Neural cell (in vitro differentiated cells): ENCODE results near the gene SLC19A1. TPM values are rescaled to one million over a fixed set of nuclear protein-coding genes. Genes with fewer than 3 reads are reported as not detected.

ENCODE experiments used
- H2AFZ ChIP-seq: fragments of 200-600, 300-800 bp; sonication (generic), shearing (Covaris generic); 2 replicates; pipeline ENCODE4 v1.6.0; 2014; ENCODE audit warnings: low read depth, mild to moderate bottlenecking, antibody characterized with exemption, low read length, moderate library complexity
- H3F3A ChIP-seq: fragments of 200-600 bp; shearing (Covaris generic); 2 replicates; pipeline ENCODE4 v1.6.1; 2016; ENCODE audit warnings: mild to moderate bottlenecking, moderate library complexity, mixed read lengths, antibody characterized with exemption, low read length; ENCODE audit not compliant: insufficient read depth, poor library complexity, severe bottlenecking
- H3K27ac ChIP-seq: fragments of 200-600, 300-800 bp; sonication (generic), shearing (Covaris generic); 2 replicates; pipeline ENCODE4 v1.5.1; 2014; ENCODE audit warnings: mild to moderate bottlenecking, low read length, moderate library complexity
- H3K27me3 ChIP-seq: fragments of 300-800, 200-600 bp; sonication (generic), shearing (Covaris generic); 2 replicates; pipeline ENCODE4 v1.6.0; 2014; ENCODE audit warnings: mild to moderate bottlenecking, low read depth, low read length, moderate library complexity; ENCODE audit not compliant: insufficient read depth
- H3K36me3 ChIP-seq: fragments of 300-800, 200-600 bp; sonication (generic), shearing (Covaris generic); 2 replicates; pipeline ENCODE4 v1.5.1; 2014; ENCODE audit warnings: mild to moderate bottlenecking, antibody characterized with exemption, low read length, moderate library complexity; ENCODE audit not compliant: insufficient read depth
- H3K4me2 ChIP-seq: fragments of 300-800, 200-600 bp; sonication (generic), shearing (Covaris generic); 2 replicates; pipeline ENCODE4 v1.6.0; 2014; ENCODE audit warnings: mild to moderate bottlenecking, low read length
- H3K4me3 ChIP-seq: fragments of 300-800, 200-600 bp; sonication (generic), shearing (Covaris generic); 2 replicates; pipeline ENCODE4 v1.5.1; 2014; ENCODE audit warnings: mild to moderate bottlenecking, low read length, moderate library complexity
- H3K79me2 ChIP-seq: fragments of 200-600 bp; shearing (Covaris generic); replicated peaks from 2 replicates; pipeline ENCODE4 v1.6.0; 2014; ENCODE audit warnings: mild to moderate bottlenecking, low read length, moderate library complexity; ENCODE audit not compliant: insufficient read depth
- H3K9ac ChIP-seq: fragments of 300-800, 200-600 bp; sonication (generic), shearing (Covaris generic); 2 replicates; pipeline ENCODE4 v1.6.1; 2016; ENCODE audit warnings: mild to moderate bottlenecking, low read length, mixed read lengths
- H3K9me2 ChIP-seq: fragments of 200-600 bp; shearing (Covaris generic); 2 replicates; pipeline ENCODE4 v1.6.1; 2016; ENCODE audit warnings: mild to moderate bottlenecking, low read length, mixed read lengths; ENCODE audit not compliant: insufficient read depth
- H3K9me3 ChIP-seq: fragments of 200-600, 300-800 bp; sonication (generic), shearing (Covaris generic); 2 replicates; pipeline ENCODE4 v1.6.1; 2016; ENCODE audit warnings: mild to moderate bottlenecking, mixed run types, low read length, moderate library complexity, mixed read lengths
- H4K20me1 ChIP-seq: fragments of 200-600 bp; shearing (Covaris generic); 2 replicates; pipeline ENCODE4 v1.6.1; 2016; ENCODE audit warnings: mild to moderate bottlenecking, mixed run types; ENCODE audit not compliant: insufficient read depth
- CTCF ChIP-seq: fragments of 450-650 bp; IDR thresholded peaks from 2 replicates; pipeline ENCODE4 v1.5.1; 2014; ENCODE audit warnings: antibody characterized with exemption, mild to moderate bottlenecking, moderate library complexity; ENCODE audit not compliant: poor library complexity, severe bottlenecking
- EP300 ChIP-seq: fragments of 450-650 bp; conservative IDR thresholded peaks from 2 replicates; pipeline ENCODE4 v1.6.1; 2014; ENCODE audit warnings: antibody characterized with exemption, mild to moderate bottlenecking, moderate library complexity; ENCODE audit not compliant: poor library complexity, severe bottlenecking
- EZH2 ChIP-seq: fragments of 200-600, 300-800 bp; shearing (Covaris generic), sonication (generic); IDR thresholded peaks from 2 replicates; pipeline ENCODE4 v1.6.1; 2014; ENCODE audit warnings: antibody characterized with exemption, low read length, borderline replicate concordance, mild to moderate bottlenecking; ENCODE audit not compliant: insufficient read depth, poor library complexity, severe bottlenecking
- MXI1 ChIP-seq: fragments of 450-650 bp; conservative IDR thresholded peaks from 2 replicates; pipeline ENCODE4 v1.6.1; 2014; ENCODE audit warnings: antibody characterized with exemption, mild to moderate bottlenecking; ENCODE audit not compliant: poor library complexity, severe bottlenecking
- POLR2AphosphoS5 ChIP-seq: IDR thresholded peaks from 2 replicates; pipeline ENCODE4 v1.6.1; 2012
- RAD21 ChIP-seq: fragments of 450-650 bp; conservative IDR thresholded peaks from 2 replicates; pipeline ENCODE4 v1.6.1; 2014; ENCODE audit warnings: antibody characterized with exemption, mild to moderate bottlenecking, moderate library complexity
- REST ChIP-seq: IDR thresholded peaks from 2 replicates; pipeline ENCODE4 v1.6.1; 2012; ENCODE audit warnings: borderline replicate concordance
- SMC3 ChIP-seq: fragments of 450-650 bp; conservative IDR thresholded peaks from 2 replicates; pipeline ENCODE4 v1.6.1; 2014; ENCODE audit warnings: antibody characterized with exemption, mild to moderate bottlenecking, moderate library complexity; ENCODE audit not compliant: poor library complexity
- TAF1 ChIP-seq: IDR thresholded peaks from 2 replicates; pipeline ENCODE4 v1.6.1; 2012; ENCODE audit warnings: low read depth
- polyA plus RNA-seq: library from polyadenylated mRNA; depleted of rRNA; stranded (reverse); fragments of >200 nt; gene quantifications from 2 replicates; pipeline ENCODE4 v1.2.3, GENCODE V29; 2014

The SLC19A1 gene
- polyA plus RNA-seq, 1 donor from 2014 or later: 2.9 TPM

GRCh38 chr21:45478816-45479669, 63.2 kb downstream of the SLC19A1 start:
- H3K36me3 ChIP-seq: no peaks in the 10 kb centered on the region
- H4K20me1 ChIP-seq: no peaks in the 10 kb centered on the region
- H3K79me2 ChIP-seq: no peaks in the 10 kb centered on the region
- no peaks in the 10 kb centered on the region for H3K27me3 ChIP-seq
- H3F3A ChIP-seq: no peaks in the 10 kb centered on the region
- H3K4me2 ChIP-seq: no peak overlapping the region
- H3K9ac ChIP-seq: no peak overlapping the region
- TF ChIP-seq EP300: no peak
- no peak for TF ChIP-seq EZH2
- TF ChIP-seq SMC3: no peak
- no peak for TF ChIP-seq CTCF
- TF ChIP-seq MXI1: no peak
- no peak for TF ChIP-seq REST
- TF ChIP-seq RAD21: no peak
- TF ChIP-seq POLR2AphosphoS5: no peak
- TF ChIP-seq TAF1: no peak
- no peaks in the 10 kb centered on the region for H3K9me3 ChIP-seq
- no peak overlapping the region for H3K4me3 ChIP-seq
- no peaks in the 10 kb centered on the region for H3K9me2 ChIP-seq
- H3K27ac ChIP-seq: no peak overlapping the region
- H2AFZ ChIP-seq: no peak overlapping the region

- Histone ChIP-seq H3K4me2 (no peak overlapping the region), H3K9me3 (no peaks in the 10 kb centered on the region), H3K27ac (no peak overlapping the region), H3K9me2 (no peaks in the 10 kb centered on the region), H3K9ac (no peak overlapping the region), H2AFZ (no peak overlapping the region), H4K20me1 (no peaks in the 10 kb centered on the region), H3F3A (no peaks in the 10 kb centered on the region), H3K36me3 (no peaks in the 10 kb centered on the region), H3K27me3 (no peaks in the 10 kb centered on the region), H3K4me3 (no peak overlapping the region), H3K79me2 (no peaks in the 10 kb centered on the region)
- TF ChIP-seq POLR2AphosphoS5: no peak
- peak; percentile 69 for TF ChIP-seq CTCF
- peak; percentile 56 for TF ChIP-seq SMC3
- TF ChIP-seq EZH2: no peak
- TF ChIP-seq EP300: no peak
- peak; percentile 34 for TF ChIP-seq RAD21
- no peak for TF ChIP-seq REST
Observed at GRCh38 chr21:45478115-45478801, 64.0 kb downstream of the SLC19A1 start.
